Measurements from ENCODE around the gene CHPF. TPM values are rescaled to one million over a fixed set of nuclear protein-coding genes. Genes with fewer than 3 reads are reported as not detected.

The CHPF gene
- total RNA-seq, 2 experiments from 2014 or later, result 24.1 to 33.0 TPM

- TF ChIP-seq CTCF (conservative IDR thresholded peaks at IDR 0.05; ENCODE audit: low read length) (no peak), EZH2phosphoT487 (IDR thresholded peaks at IDR 0.05; ENCODE audit: borderline replicate concordance, low read depth, low read length) (no peak)
- Histone ChIP-seq H3K4me1 (ENCODE audit: insufficient read depth, low read length, poor library complexity, severe bottlenecking) (no peaks in the 10 kb centered on the region), H4K20me1 (ENCODE audit: insufficient read depth, low read length) (no peaks in the 10 kb centered on the region), H3K36me3 (ENCODE audit: insufficient read depth, low read length) (no peaks in the 10 kb centered on the region), H2AFZ (ENCODE audit: low read length) (no peak overlapping the region), H3K27ac (ENCODE audit: low read depth, low read length, poor library complexity, severe bottlenecking) (no peak overlapping the region), H3K9me2 (ENCODE audit: insufficient read depth, low read length) (no peaks in the 10 kb centered on the region), H3K9me3 (ENCODE audit: low read length) (no peaks in the 10 kb centered on the region), H3K4me3 (ENCODE audit: low read depth, low read length, poor library complexity, severe bottlenecking) (no peak overlapping the region), H3K4me2 (ENCODE audit: low read length) (no peak overlapping the region), H3K79me2 (ENCODE audit: insufficient read depth, low read depth, low read length) (no peaks in the 10 kb centered on the region)
- BruUV-seq (replicated peaks), result no TSS peak
- POLR2A ChIA-PET, result no interaction called here
- intact Hi-C loops (cut with micrococcal nuclease; ENCODE audit: unreplicated experiment), result no loop called here
- CTCF ChIA-PET (ENCODE audit: unreplicated experiment), result interaction anchor here (0.6 kb wide), 1 partner anchor 21 kb away, joined by 3 read pairs; no protein-coding TSS in a partner anchor
- no peak for DNase-seq (ENCODE audit: low spot score)
Measured at GRCh38 chr2:219562049-219563020, 18.7 kb upstream of the CHPF start.

- no peak overlapping the region for H2AFZ ChIP-seq (ENCODE audit: low read length)
- no peak overlapping the region for H3K27ac ChIP-seq (ENCODE audit: low read depth, low read length, poor library complexity, severe bottlenecking)
- no peak for DNase-seq (ENCODE audit: low spot score)
- H3K9me3 ChIP-seq (ENCODE audit: low read length), result no peaks in the 10 kb centered on the region
- no peaks in the 10 kb centered on the region for H4K20me1 ChIP-seq (ENCODE audit: insufficient read depth, low read length)
- ChIA-PET CTCF (ENCODE audit: unreplicated experiment) (no interaction called here), POLR2A (no interaction called here)
- no peak overlapping the region for H3K4me2 ChIP-seq (ENCODE audit: low read length)
- intact Hi-C loops (cut with micrococcal nuclease; ENCODE audit: unreplicated experiment), result no loop called here
- no peak for TF ChIP-seq CTCF (conservative IDR thresholded peaks at IDR 0.05; ENCODE audit: low read length)
- no peak for TF ChIP-seq EZH2phosphoT487 (IDR thresholded peaks at IDR 0.05; ENCODE audit: borderline replicate concordance, low read depth, low read length)
- H3K36me3 ChIP-seq (ENCODE audit: insufficient read depth, low read length), result no peaks in the 10 kb centered on the region
- no peaks in the 10 kb centered on the region for H3K9me2 ChIP-seq (ENCODE audit: insufficient read depth, low read length)
- no peaks in the 10 kb centered on the region for H3K79me2 ChIP-seq (ENCODE audit: insufficient read depth, low read depth, low read length)
- no peak overlapping the region for H3K4me3 ChIP-seq (ENCODE audit: low read depth, low read length, poor library complexity, severe bottlenecking)
- BruUV-seq (replicated peaks), result no TSS peak
- H3K4me1 ChIP-seq (ENCODE audit: insufficient read depth, low read length, poor library complexity, severe bottlenecking), result no peaks in the 10 kb centered on the region
Measured at GRCh38 chr2:219561179-219562048, 17.8 kb upstream of the CHPF start.

Measured in OCI-LY7 (cell line).